GM20000 (cell line): ENCODE measurements around the gene PPARA.

Experiments
- DNase-seq: peaks from one replicate; pipeline ENCODE4 v3.0.0; 2012; ENCODE audit warnings: low spot score
- TF ChIP-seq, protein P1 (sequence below): IDR thresholded peaks from 2 replicates; pipeline ENCODE4 v1.5.1; 2012; ENCODE audit warnings: mild to moderate bottlenecking, control low read depth; ENCODE audit errors: extremely low read depth, missing control alignments

PPARA gene

DNA sequence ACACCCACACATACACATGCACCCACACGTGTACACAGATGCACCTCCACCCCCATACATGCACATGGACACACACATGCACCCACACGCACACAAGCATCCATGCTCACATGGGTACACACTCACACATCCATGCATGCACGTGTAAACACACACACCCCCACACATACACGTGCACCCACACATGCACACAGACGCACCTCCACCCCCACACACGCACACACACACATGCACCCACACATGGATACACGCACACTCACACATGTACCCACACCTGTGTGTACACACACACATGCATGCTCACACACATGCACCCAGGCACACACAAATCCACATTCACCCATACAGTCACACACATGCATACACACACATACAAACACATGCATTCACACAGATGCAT is 75.3 kb downstream of the PPARA start:
- DNase-seq = no peak
- TF ChIP-seq, protein P1, sequence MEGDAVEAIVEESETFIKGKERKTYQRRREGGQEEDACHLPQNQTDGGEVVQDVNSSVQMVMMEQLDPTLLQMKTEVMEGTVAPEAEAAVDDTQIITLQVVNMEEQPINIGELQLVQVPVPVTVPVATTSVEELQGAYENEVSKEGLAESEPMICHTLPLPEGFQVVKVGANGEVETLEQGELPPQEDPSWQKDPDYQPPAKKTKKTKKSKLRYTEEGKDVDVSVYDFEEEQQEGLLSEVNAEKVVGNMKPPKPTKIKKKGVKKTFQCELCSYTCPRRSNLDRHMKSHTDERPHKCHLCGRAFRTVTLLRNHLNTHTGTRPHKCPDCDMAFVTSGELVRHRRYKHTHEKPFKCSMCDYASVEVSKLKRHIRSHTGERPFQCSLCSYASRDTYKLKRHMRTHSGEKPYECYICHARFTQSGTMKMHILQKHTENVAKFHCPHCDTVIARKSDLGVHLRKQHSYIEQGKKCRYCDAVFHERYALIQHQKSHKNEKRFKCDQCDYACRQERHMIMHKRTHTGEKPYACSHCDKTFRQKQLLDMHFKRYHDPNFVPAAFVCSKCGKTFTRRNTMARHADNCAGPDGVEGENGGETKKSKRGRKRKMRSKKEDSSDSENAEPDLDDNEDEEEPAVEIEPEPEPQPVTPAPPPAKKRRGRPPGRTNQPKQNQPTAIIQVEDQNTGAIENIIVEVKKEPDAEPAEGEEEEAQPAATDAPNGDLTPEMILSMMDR = no peak

DNA sequence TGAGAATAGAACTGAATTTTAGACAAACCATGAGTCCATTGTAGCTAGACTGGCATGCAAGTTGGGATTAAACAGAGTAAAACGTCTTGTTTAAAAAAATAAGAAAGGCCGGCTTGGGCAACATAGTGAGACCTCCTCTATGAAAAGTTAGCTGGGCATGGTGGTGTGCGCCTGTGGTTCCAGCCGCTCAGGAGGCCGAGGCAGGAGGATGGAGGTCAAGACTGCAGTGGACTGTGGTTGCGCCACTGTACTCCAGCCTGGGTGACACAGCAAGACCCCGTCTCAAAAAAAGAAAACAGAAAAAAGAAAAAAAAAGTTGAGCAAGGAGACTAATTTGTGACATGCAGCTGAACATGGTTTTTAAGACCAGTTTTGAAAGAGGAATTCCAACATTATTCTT is 76.3 kb downstream of the PPARA start:
- DNase-seq = no peak
- TF ChIP-seq, protein P1 = no peak

DNA sequence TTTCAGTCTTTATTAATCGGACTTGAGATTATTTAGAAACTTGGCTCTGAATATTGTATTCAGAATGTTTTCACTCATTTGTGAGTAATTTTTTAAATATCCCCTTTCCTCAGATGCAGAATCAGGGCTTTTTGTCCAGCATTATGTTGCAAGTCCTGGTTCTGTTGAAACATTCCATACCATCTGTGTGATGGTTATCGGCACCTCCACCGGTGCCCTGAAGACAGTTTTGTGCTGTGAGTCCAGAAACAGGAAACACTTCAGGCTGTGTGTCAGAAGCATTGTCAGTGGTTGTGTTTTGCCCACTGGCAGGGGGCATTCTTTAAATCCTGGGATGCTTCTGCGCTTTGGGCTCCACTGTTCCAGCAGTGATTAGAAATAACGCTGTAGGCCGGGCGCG is 79.4 kb downstream of the PPARA start:
- DNase-seq = no peak
- TF ChIP-seq, protein P1 = no peak

DNA sequence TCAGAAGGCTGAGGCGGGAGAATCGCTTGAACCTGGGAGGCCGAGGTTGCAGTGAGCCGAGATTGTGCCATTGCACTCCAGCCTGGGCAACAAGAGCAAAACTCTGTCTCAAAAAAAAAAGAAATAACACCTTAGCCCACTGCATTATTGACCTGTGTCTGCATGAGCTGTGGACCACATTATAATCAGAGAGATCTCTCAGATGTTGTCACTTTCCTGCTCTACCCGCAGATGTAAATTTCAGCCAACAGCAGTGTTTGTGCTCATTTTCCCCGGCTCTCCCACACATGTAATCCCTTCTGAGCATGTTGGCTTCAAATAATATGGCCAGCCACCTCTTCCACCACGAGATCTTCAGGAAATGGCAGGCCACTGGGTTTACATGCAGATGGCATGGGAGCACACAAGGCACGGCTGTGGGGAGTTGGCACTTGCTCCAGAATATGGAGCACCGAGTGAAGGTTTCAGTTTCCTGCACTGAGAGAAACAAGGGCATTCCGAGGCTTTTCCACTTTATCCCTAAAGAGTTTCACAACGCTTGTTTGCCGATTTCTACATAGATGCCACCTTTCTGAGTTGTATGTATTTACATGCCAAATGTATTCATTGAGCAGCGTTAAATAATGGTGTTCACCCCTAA is 80.1 kb downstream of the PPARA start:
- DNase-seq = no peak
- TF ChIP-seq, protein P1 = no peak

DNA sequence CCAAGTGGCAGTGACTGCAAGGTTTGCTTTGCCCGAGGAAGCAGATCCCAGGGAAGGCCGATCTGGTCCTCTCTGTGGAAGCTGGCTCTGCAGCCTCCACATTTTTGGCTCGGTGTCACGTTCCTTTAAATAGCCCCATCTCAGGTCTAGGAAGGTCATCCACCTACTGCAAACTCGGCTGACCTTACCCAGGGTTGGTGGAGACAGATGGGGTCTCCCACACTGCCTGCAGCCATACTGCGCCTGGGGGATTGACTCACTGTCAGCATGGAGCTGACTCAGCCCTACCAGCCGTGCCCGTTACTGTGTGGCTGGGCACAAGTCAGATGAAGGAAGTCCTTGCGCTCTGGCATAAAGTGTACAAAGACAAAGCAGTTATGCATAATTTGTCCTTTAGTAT is 82.9 kb downstream of the PPARA start:
- TF ChIP-seq, protein P1 = no peak
- no peak for DNase-seq

DNA sequence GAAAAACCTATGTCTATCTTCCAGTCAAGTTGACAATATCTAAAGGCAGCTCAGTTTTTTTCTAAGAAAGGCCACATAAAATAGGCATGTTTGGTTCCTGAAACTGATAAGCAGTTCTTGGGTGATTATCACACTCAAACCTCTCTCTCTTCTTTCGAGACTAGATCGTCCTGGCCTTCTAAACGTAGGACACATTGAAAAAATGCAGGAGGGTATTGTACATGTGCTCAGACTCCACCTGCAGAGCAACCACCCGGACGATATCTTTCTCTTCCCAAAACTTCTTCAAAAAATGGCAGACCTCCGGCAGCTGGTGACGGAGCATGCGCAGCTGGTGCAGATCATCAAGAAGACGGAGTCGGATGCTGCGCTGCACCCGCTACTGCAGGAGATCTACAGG is 84.6 kb downstream of the PPARA start:
- TF ChIP-seq, protein P1 = no peak

DNA sequence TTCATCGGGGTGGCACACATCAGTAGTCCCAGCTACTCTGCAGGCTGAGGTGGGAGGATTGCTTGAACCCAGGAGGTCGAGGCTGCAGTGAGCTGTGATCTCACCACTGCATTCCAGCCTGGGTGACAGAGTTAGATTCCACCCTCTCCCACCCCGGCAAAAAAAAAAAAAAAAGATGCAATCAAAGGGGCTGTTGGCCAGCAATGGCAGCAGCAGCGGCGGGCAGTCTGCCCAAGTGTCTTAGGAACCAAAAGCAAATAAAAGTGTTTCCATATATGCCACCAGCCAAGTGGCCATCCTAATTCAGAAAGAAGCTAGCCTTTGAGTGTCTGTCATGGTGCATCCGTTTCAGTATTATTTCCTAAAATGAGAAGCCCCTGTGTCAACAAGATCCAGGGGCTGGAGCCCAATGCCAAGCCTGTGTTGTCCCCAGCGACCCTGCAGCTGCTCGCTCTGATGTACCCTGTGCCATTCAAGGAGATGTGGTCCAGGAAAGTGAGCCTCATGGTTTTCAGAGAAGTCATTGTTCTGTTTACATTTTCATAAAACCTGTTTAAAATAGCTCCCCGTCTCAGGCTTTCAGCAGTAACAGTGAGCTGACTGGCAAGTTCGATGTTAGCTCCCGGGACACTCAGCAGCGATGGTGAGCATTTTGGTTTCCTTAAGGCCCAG is 87.3 kb downstream of the PPARA start:
- DNase-seq = no peak
- TF ChIP-seq, protein P1 = no peak

More for the DNA sequence above, 84.6 kb downstream of the PPARA start:
- DNase-seq = no peak
